AG08396 (cell line): ENCODE measurements around the gene TRPT1.

Experiments
- DNase-seq: peaks from one replicate; pipeline ENCODE4 v3.0.0; 2012; ENCODE audit warnings: low spot score, mixed read lengths

The TRPT1 gene

GRCh38 chr11:64244966-64245365 lies 19.0 kb upstream of the TRPT1 start:
- DNase-seq, result no peak

- DNase-seq, result no peak
Observed at GRCh38 chr11:64244107-64244506, 18.1 kb upstream of the TRPT1 start.

- no peak for DNase-seq
Observed at GRCh38 chr11:64243236-64243854, 17.4 kb upstream of the TRPT1 start.

- peak; percentile 41 for DNase-seq
Observed at GRCh38 chr11:64241491-64242374, 15.7 kb upstream of the TRPT1 start.

- DNase-seq, result peak; percentile 99
Observed at GRCh38 chr11:64241241-64241490, 15.2 kb upstream of the TRPT1 start.

- peak; percentile 99 for DNase-seq
Observed at GRCh38 chr11:64240435-64241240, 14.7 kb upstream of the TRPT1 start, which contains the start of gene FKBP2. Gene FKBP2 (plus strand): TSS chr11:64241095. CDS start chr11:64242388, 1,293 bp downstream.

GRCh38 chr11:64239662-64240434 lies 13.9 kb upstream of the TRPT1 start:
- no peak for DNase-seq

GRCh38 chr11:64238999-64239398 lies 13.0 kb upstream of the TRPT1 start:
- DNase-seq, result no peak

- DNase-seq, result no peak
Observed at GRCh38 chr11:64238076-64238475, 12.1 kb upstream of the TRPT1 start.

GRCh38 chr11:64237484-64237951 lies 11.5 kb upstream of the TRPT1 start:
- no peak for DNase-seq

GRCh38 chr11:64235437-64236161 lies 9.6 kb upstream of the TRPT1 start:
- DNase-seq, result no peak

GRCh38 chr11:64234647-64235379 lies 8.8 kb upstream of the TRPT1 start:
- DNase-seq, result peak; percentile 53

- peak; percentile 84 for DNase-seq
Observed at GRCh38 chr11:64233913-64234586, 8.1 kb upstream of the TRPT1 start, which contains the start of gene VEGFB. Gene VEGFB (plus strand): TSS chr11:64234584. CDS start chr11:64234834, 250 bp downstream.

- no peak for DNase-seq
Observed at GRCh38 chr11:64232967-64233315, 7.0 kb upstream of the TRPT1 start.

- no peak for DNase-seq
Observed at GRCh38 chr11:64232182-64232966, 6.4 kb upstream of the TRPT1 start.

GRCh38 chr11:64231546-64231945 lies 5.6 kb upstream of the TRPT1 start:
- DNase-seq, result no peak

- no peak for DNase-seq
Observed at GRCh38 chr11:64230985-64231365, 5.0 kb upstream of the TRPT1 start.

GRCh38 chr11:64230171-64230984 lies 4.4 kb upstream of the TRPT1 start, which contains the start of gene DNAJC4:
Gene DNAJC4 (plus strand): TSS chr11:64230548. CDS start chr11:64230855, 307 bp downstream.
- DNase-seq, result peak; percentile 86
